Epidermal melanocyte (primary cell): ENCODE results near the gene OR8B12.
"Not testable (repeated sequence)": the region's sequence is repeated elsewhere in the genome, so short reads cannot be mapped to it uniquely, and the experiment has no call there.

Experiments
- DNase-seq: peaks from one replicate; pipeline ENCODE4 v3.0.0; 2011; ENCODE audit warnings: low spot score; ENCODE audit not compliant: insufficient read length

Gene OR8B12

GRCh38 chr11:124533626-124534025 is 9.8 kb downstream of the OR8B12 start:
- DNase-seq = no peak

- no peak for DNase-seq
Observed at GRCh38 chr11:124520550-124520854, 23.0 kb downstream of the OR8B12 start.

GRCh38 chr11:124519850-124520549 is 23.5 kb downstream of the OR8B12 start:
- no peak for DNase-seq

- DNase-seq = no peak
Observed at GRCh38 chr11:124518989-124519451, 24.4 kb downstream of the OR8B12 start.

GRCh38 chr11:124517314-124517713 is 26.1 kb downstream of the OR8B12 start:
- DNase-seq = no peak

- DNase-seq = not testable (repeated sequence)
Observed at GRCh38 chr11:124514675-124515074, 28.8 kb downstream of the OR8B12 start.

- DNase-seq = no peak
Observed at GRCh38 chr11:124514131-124514530, 29.3 kb downstream of the OR8B12 start.

- no peak for DNase-seq
Observed at GRCh38 chr11:124511745-124512144, 31.7 kb downstream of the OR8B12 start.

- no peak for DNase-seq
Observed at GRCh38 chr11:124510279-124510678, 33.2 kb downstream of the OR8B12 start.

- DNase-seq = no peak
Observed at GRCh38 chr11:124499711-124500110, 43.7 kb downstream of the OR8B12 start.

GRCh38 chr11:124493016-124493655 is 50.3 kb downstream of the OR8B12 start:
- DNase-seq = no peak
